H9 (cell line): ENCODE measurements around the gene COX7B2. TPM values are rescaled to one million over a fixed set of nuclear protein-coding genes. Genes with fewer than 3 reads are reported as not detected.

Source experiments
- DNase-seq: peaks from one replicate; pipeline ENCODE4 v3.0.0-alpha.2; 2017
- H2AFZ ChIP-seq: one replicate; pipeline ENCODE4 v1.6.1; 2013; ENCODE audit warnings: mild to moderate bottlenecking, low read length, control low read depth, moderate library complexity
- H2AK5ac ChIP-seq: 2 replicates; pipeline ENCODE4 v1.6.1; 2013; ENCODE audit warnings: low read length, control low read depth, mixed read lengths; ENCODE audit not compliant: insufficient read length
- H2BK120ac ChIP-seq: one replicate; pipeline ENCODE4 v1.6.1; 2013; ENCODE audit warnings: low read depth, mild to moderate bottlenecking, low read length, control low read depth, inconsistent platforms; ENCODE audit not compliant: poor library complexity, severe bottlenecking
- H2BK12ac ChIP-seq: 2 replicates; pipeline ENCODE4 v1.6.1; 2013; ENCODE audit warnings: low read length, control low read depth, mixed read lengths, low read depth; ENCODE audit not compliant: insufficient read length
- H2BK15ac ChIP-seq: 2 replicates; pipeline ENCODE4 v1.6.1; 2013; ENCODE audit warnings: low read depth, low read length, control low read depth
- H2BK20ac ChIP-seq: one replicate; pipeline ENCODE4 v1.6.1; 2013; ENCODE audit warnings: low read depth, mild to moderate bottlenecking, low read length, control low read depth, inconsistent platforms; ENCODE audit not compliant: poor library complexity, severe bottlenecking
- H2BK5ac ChIP-seq: 2 replicates; pipeline ENCODE4 v1.6.1; 2013; ENCODE audit warnings: low read length, control low read depth, mixed read lengths; ENCODE audit not compliant: insufficient read length
- H3K14ac ChIP-seq: 2 replicates; pipeline ENCODE4 v1.6.1; 2013; ENCODE audit warnings: low read length, control low read depth; ENCODE audit not compliant: insufficient read depth
- H3K18ac ChIP-seq: 2 replicates; pipeline ENCODE4 v1.6.1; 2013; ENCODE audit warnings: low read depth, mild to moderate bottlenecking, mixed read lengths, low read length, control low read depth; ENCODE audit not compliant: insufficient read length
- H3K23ac ChIP-seq: 2 replicates; pipeline ENCODE4 v1.6.1; 2013; ENCODE audit warnings: low read length, control low read depth, mixed read lengths, low read depth; ENCODE audit not compliant: insufficient read length
- H3K23me2 ChIP-seq: 2 replicates; pipeline ENCODE4 v1.6.1; 2013; ENCODE audit warnings: low read depth, mild to moderate bottlenecking, mixed read lengths, low read length, control low read depth; ENCODE audit not compliant: insufficient read length, poor library complexity, severe bottlenecking
- H3K27ac ChIP-seq: 2 replicates; pipeline ENCODE4 v1.5.1; 2013; ENCODE audit warnings: low read length, control low read depth, mixed read lengths, low read depth; ENCODE audit not compliant: insufficient read length
- H3K27me3 ChIP-seq: 2 replicates; pipeline ENCODE4 v1.6.1; 2013; ENCODE audit warnings: low read length, control low read depth, inconsistent platforms; ENCODE audit not compliant: insufficient read depth
- H3K4ac ChIP-seq: 2 replicates; pipeline ENCODE4 v1.6.1; 2013; ENCODE audit warnings: low read depth, mild to moderate bottlenecking, control low read depth, inconsistent platforms, low read length, moderate library complexity
- H3K4me1 ChIP-seq: 2 replicates; pipeline ENCODE4 v1.6.1; 2013; ENCODE audit warnings: low read length, control low read depth, inconsistent platforms; ENCODE audit not compliant: insufficient read depth
- H3K4me2 ChIP-seq: 2 replicates; pipeline ENCODE4 v1.6.1; 2013; ENCODE audit warnings: low read length, control low read depth, mixed read lengths; ENCODE audit not compliant: insufficient read length, insufficient read depth
- H3K56ac ChIP-seq: 2 replicates; pipeline ENCODE4 v1.6.1; 2013; ENCODE audit warnings: low read depth, mild to moderate bottlenecking, mixed read lengths, low read length, control low read depth; ENCODE audit not compliant: insufficient read length
- H3K79me1 ChIP-seq: 2 replicates; pipeline ENCODE4 v1.6.1; 2013; ENCODE audit warnings: low read depth, mild to moderate bottlenecking, moderate library complexity, low read length, control low read depth, inconsistent platforms; ENCODE audit not compliant: insufficient read depth, poor library complexity, severe bottlenecking
- H3K79me2 ChIP-seq: 2 replicates; pipeline ENCODE4 v1.6.1; 2013; ENCODE audit warnings: low read length, control low read depth, inconsistent platforms; ENCODE audit not compliant: insufficient read depth
- H3K9ac ChIP-seq: 2 replicates; pipeline ENCODE4 v1.6.1; 2013; ENCODE audit warnings: low read length, control low read depth, mixed read lengths; ENCODE audit not compliant: insufficient read length; ENCODE audit errors: extremely low read depth
- H3K9me3 ChIP-seq: one replicate; pipeline ENCODE4 v1.6.1; 2013; ENCODE audit warnings: low read depth, low read length, inconsistent platforms; ENCODE audit not compliant: control insufficient read depth
- H3T11ph ChIP-seq: one replicate; pipeline ENCODE4 v1.6.1; 2013; ENCODE audit warnings: mild to moderate bottlenecking, low read length, control low read depth, inconsistent platforms
- H4K20me1 ChIP-seq: one replicate; pipeline ENCODE4 v1.6.1; 2013; ENCODE audit not compliant: control insufficient read depth, insufficient read length, insufficient read depth
- H4K5ac ChIP-seq: 2 replicates; pipeline ENCODE4 v1.6.1; 2013; ENCODE audit warnings: low read depth, mild to moderate bottlenecking, mixed read lengths, low read length, control low read depth; ENCODE audit not compliant: insufficient read length
- H4K8ac ChIP-seq: replicated peaks from 2 replicates; pipeline ENCODE4 v1.6.1; 2013; ENCODE audit warnings: low read length, control low read depth, mixed read lengths, low read depth; ENCODE audit not compliant: insufficient read length
- H4K91ac ChIP-seq: 2 replicates; pipeline ENCODE4 v1.6.1; 2013; ENCODE audit warnings: low read depth, mild to moderate bottlenecking, moderate library complexity, mixed read lengths, low read length, control low read depth; ENCODE audit not compliant: insufficient read length
- H3K27ac Mint-ChIP-seq, 3 experiments: 2 replicates in 2 of 3; 3 replicates in 1 of 3; pipeline ENCODE4 v1.8.0; 2020 to 2021; ENCODE audit warnings: mixed read lengths in 3 of 3, mild to moderate bottlenecking in 1 of 3, moderate library complexity in 1 of 3
- H3K27me3 Mint-ChIP-seq: 2 replicates; pipeline ENCODE4 v1.8.0; 2021; ENCODE audit warnings: low read depth, mild to moderate bottlenecking, moderate library complexity, mixed read lengths
- H3K36me3 Mint-ChIP-seq, 3 experiments: 2 replicates in 2 of 3; 3 replicates in 1 of 3; pipeline ENCODE4 v1.8.0; 2020 to 2021; ENCODE audit warnings: low read depth in 3 of 3, mixed read lengths in 3 of 3; ENCODE audit not compliant: insufficient read depth in 1 of 3
- H3K4me1 Mint-ChIP-seq, 2 experiments: 2 replicates each; pipeline ENCODE4 v1.8.0; 2020; ENCODE audit warnings: mixed read lengths in 2 of 2
- H3K4me3 Mint-ChIP-seq, 2 experiments: 2 replicates in 1 of 2; 3 replicates in 1 of 2; pipeline ENCODE4 v1.8.0; 2020 to 2021; ENCODE audit warnings: mild to moderate bottlenecking in 2 of 2, mixed read lengths in 2 of 2, moderate library complexity in 1 of 2
- H3K9me3 Mint-ChIP-seq, 2 experiments: 2 replicates in 1 of 2; 3 replicates in 1 of 2; pipeline ENCODE4 v1.8.0; 2020; ENCODE audit warnings: mild to moderate bottlenecking in 2 of 2, mixed read lengths in 2 of 2, moderate library complexity in 1 of 2
- CTCF ChIP-seq: fragments of 200-600 bp; sonication (generic); conservative IDR thresholded peaks from 3 replicates; pipeline ENCODE4 v1.8.0; 2021; ENCODE audit warnings: antibody characterized with exemption, mild to moderate bottlenecking
- WGBS: extraction: QIAGEN DNeasy Blood & Tissue Kit; methylation state at CpG from one replicate; pipeline ENCODE4 v1.1.7; 2013; ENCODE audit warnings: missing lambda C conversion rate, low lambda C conversion rate, mixed read lengths; ENCODE audit not compliant: insufficient read length; ENCODE audit errors: extremely low coverage; 5-methylcytosine and 5-hydroxymethylcytosine counted together
- total RNA-seq: library from RNA; stranded (reverse); gene quantifications from 2 replicates; pipeline ENCODE4 v1.2.1, GENCODE V29; 2021

Gene COX7B2
- total RNA-seq, 1 experiment from 2014 or later: not detected

GRCh38 chr4:46930891-46931290 is 21.8 kb upstream of the COX7B2 start:
- DNase-seq: no peak
- Histone ChIP-seq H3K56ac (no peak overlapping the region), H3K9me3 (no peaks in the 10 kb centered on the region), H4K20me1 (no peaks in the 10 kb centered on the region), H3K4me2 (no peak overlapping the region), H3K23ac (no peak overlapping the region), H3K9ac (no peak overlapping the region), H4K91ac (no peak overlapping the region), H3K14ac (no peak overlapping the region), H2BK12ac (no peak overlapping the region), H2BK5ac (no peak overlapping the region), H2BK20ac (no peak overlapping the region), H3K4me1 (no peaks in the 10 kb centered on the region), H3K4ac (no peak overlapping the region), H3K79me2 (no peaks in the 10 kb centered on the region), H2BK120ac (no peak overlapping the region), H3K27me3 (no peaks in the 10 kb centered on the region), H3T11ph (no peak overlapping the region), H3K27ac (no peak overlapping the region), H2AK5ac (no peak overlapping the region), H3K18ac (no peak overlapping the region), H3K23me2 (no peaks in the 10 kb centered on the region), H3K79me1 (no peaks in the 10 kb centered on the region), H4K5ac (no peak overlapping the region), H2AFZ (no peak overlapping the region), H2BK15ac (no peak overlapping the region), H4K8ac (no peak overlapping the region)
- TF ChIP-seq CTCF: no peak
- H3K9me3 Mint-ChIP-seq: no peaks in the 10 kb centered on the region
- H3K4me3 Mint-ChIP-seq: no peak overlapping the region
- no peaks in the 10 kb centered on the region for H3K4me1 Mint-ChIP-seq
- no CpG with 5 or more reads among the region's 3 CpGs for whole genome bisulfite sequencing
- no peak overlapping the region for H3K27ac Mint-ChIP-seq
- no peaks in the 10 kb centered on the region for H3K36me3 Mint-ChIP-seq
- peaks cover 11% of the 10 kb centered on the region for H3K27me3 Mint-ChIP-seq
